WTC11 (cell line): ENCODE data around the gene GSTT4. TPM values are rescaled to one million over a fixed set of nuclear protein-coding genes. Genes with fewer than 3 reads are reported as not detected.

Source experiments
- ATAC-seq: fragments of 200-7000 bp; cut with Tn5 transposase; 2 replicates; pipeline ENCODE4 v1.10.0; 2021; ENCODE audit warnings: mild to moderate bottlenecking, moderate library complexity
- CTCF ChIA-PET: fragments of 300-600 bp; sonication (Branson Sonifier 250); formaldehyde crosslinking; loops from one replicate; lab custom pipeline; 2021; ENCODE audit warnings: antibody characterized with exemption; lab: Charles Lee
- POLR2A ChIA-PET: fragments of 350-600 bp; sonication (Branson Sonifier 250); formaldehyde crosslinking; loops from one replicate; lab custom pipeline; 2021; ENCODE audit warnings: antibody characterized with exemption; lab: Charles Lee
- DNase-seq: peaks from one replicate; pipeline ENCODE4 v3.0.0; 2021; ENCODE audit warnings: low spot score
- H3K27ac Mint-ChIP-seq: 2 replicates; pipeline ENCODE4 v1.8.0; 2021; ENCODE audit warnings: mixed read lengths
- H3K27me3 Mint-ChIP-seq: 2 replicates; pipeline ENCODE4 v1.8.0; 2021; ENCODE audit warnings: low read depth, mild to moderate bottlenecking, moderate library complexity, mixed read lengths
- H3K36me3 Mint-ChIP-seq: 2 replicates; pipeline ENCODE4 v1.8.0; 2021; ENCODE audit warnings: mixed read lengths
- H3K4me1 Mint-ChIP-seq: 2 replicates; pipeline ENCODE4 v1.8.0; 2022; ENCODE audit warnings: mixed read lengths
- H3K4me3 Mint-ChIP-seq: 2 replicates; pipeline ENCODE4 v1.8.0; 2021; ENCODE audit warnings: mild to moderate bottlenecking, moderate library complexity, mixed read lengths
- H3K9me3 Mint-ChIP-seq: 2 replicates; pipeline ENCODE4 v1.8.0; 2021; ENCODE audit warnings: mixed read lengths
- ELF4 ChIP-seq: sonication (generic); formaldehyde crosslinking; IDR thresholded peaks from 2 replicates; pipeline ENCODE4 v1.8.1; 2022; ENCODE audit warnings: low read depth, mild to moderate bottlenecking, moderate library complexity, missing genetic modification reagents
- EMX1 ChIP-seq: fragments of 250-450 bp; sonication (Bioruptor Pico); IDR thresholded peaks from 2 replicates; pipeline ENCODE4 v1.8.0; 2021; ENCODE audit warnings: mild to moderate bottlenecking
- ERG ChIP-seq: fragments of 250-450 bp; sonication (Bioruptor Pico); IDR thresholded peaks from 2 replicates; pipeline ENCODE4 v1.8.0; 2021; ENCODE audit warnings: mild to moderate bottlenecking
- FOXP4 ChIP-seq: sonication (generic); formaldehyde crosslinking; IDR thresholded peaks from 2 replicates; pipeline ENCODE4 v1.8.0; 2022; ENCODE audit warnings: mild to moderate bottlenecking, missing genetic modification reagents
- GTF2I ChIP-seq: fragments of 250-450 bp; sonication (Bioruptor Pico); conservative IDR thresholded peaks from 2 replicates; pipeline ENCODE4 v1.4.0; 2021; ENCODE audit warnings: mild to moderate bottlenecking
- JAZF1 ChIP-seq: fragments of 250-450 bp; sonication (Bioruptor Pico); IDR thresholded peaks from 2 replicates; pipeline ENCODE4 v1.9.0; 2021; ENCODE audit warnings: moderate library complexity, mild to moderate bottlenecking, inconsistent platforms
- KAT7 ChIP-seq: sonication (generic); formaldehyde crosslinking; IDR thresholded peaks from 2 replicates; pipeline ENCODE4 v1.8.1; 2023; ENCODE audit warnings: missing genetic modification reagents, mild to moderate bottlenecking, borderline replicate concordance
- MAX ChIP-seq: sonication (generic); formaldehyde crosslinking; IDR thresholded peaks from 2 replicates; pipeline ENCODE4 v1.8.0; 2022; ENCODE audit warnings: mild to moderate bottlenecking, missing genetic modification reagents
- MYBL2 ChIP-seq: sonication (generic); formaldehyde crosslinking; IDR thresholded peaks from 2 replicates; pipeline ENCODE4 v1.8.1; 2023; ENCODE audit warnings: mild to moderate bottlenecking, moderate library complexity, missing genetic modification reagents
- PREB ChIP-seq: sonication (generic); formaldehyde crosslinking; IDR thresholded peaks from 2 replicates; pipeline ENCODE4 v1.8.1; 2022; ENCODE audit warnings: mild to moderate bottlenecking, missing genetic modification reagents, moderate library complexity, borderline replicate concordance
- PRRX2 ChIP-seq: fragments of 250-450 bp; sonication (Bioruptor Pico); IDR thresholded peaks from 2 replicates; pipeline ENCODE4 v1.8.0; 2021; ENCODE audit warnings: mild to moderate bottlenecking
- SMAD3 ChIP-seq: sonication (generic); formaldehyde crosslinking; IDR thresholded peaks from 2 replicates; pipeline ENCODE4 v1.8.0; 2022; ENCODE audit warnings: missing genetic modification reagents, mild to moderate bottlenecking, borderline replicate concordance
- SP1 ChIP-seq: sonication (generic); formaldehyde crosslinking; conservative IDR thresholded peaks from 2 replicates; pipeline ENCODE4 v1.8.1; 2022; ENCODE audit warnings: missing genetic modification reagents
- TCF7 ChIP-seq: sonication (generic); formaldehyde crosslinking; IDR thresholded peaks from 2 replicates; pipeline ENCODE4 v1.8.0; 2022; ENCODE audit warnings: mild to moderate bottlenecking, low read depth, missing genetic modification reagents, moderate library complexity
- ZMAT4 ChIP-seq: fragments of 250-450 bp; sonication (Bioruptor Pico); IDR thresholded peaks from 2 replicates; pipeline ENCODE4 v1.9.0; 2021; ENCODE audit warnings: mild to moderate bottlenecking
- ZNF138 ChIP-seq: sonication (generic); formaldehyde crosslinking; conservative IDR thresholded peaks from 2 replicates; pipeline ENCODE4 v1.8.1; 2022; ENCODE audit warnings: mild to moderate bottlenecking, moderate library complexity, missing genetic modification reagents
- ZNF423 ChIP-seq: fragments of 250-450 bp; sonication (Bioruptor Pico); IDR thresholded peaks from 2 replicates; pipeline ENCODE4 v2.1.2; 2022; ENCODE audit warnings: mild to moderate bottlenecking, moderate library complexity
- ZNF532 ChIP-seq: fragments of 250-450 bp; sonication (Bioruptor Pico); IDR thresholded peaks from 2 replicates; pipeline ENCODE4 v1.9.0; 2021; ENCODE audit warnings: mild to moderate bottlenecking, borderline replicate concordance
- ZSCAN18 ChIP-seq: fragments of 250-450 bp; sonication (Bioruptor Pico); IDR thresholded peaks from 2 replicates; pipeline ENCODE4 v2.1.2; 2022; ENCODE audit warnings: mild to moderate bottlenecking, moderate library complexity
- total RNA-seq: library from RNA; stranded (reverse); gene quantifications from 3 replicates; pipeline ENCODE4 v1.2.3, GENCODE V29; 2021

GSTT4 gene
- total RNA-seq, 1 experiment from 2014 or later, result not detected

- no peak for TF ChIP-seq FOXP4 (CRISPR knock-in tag)
Measured at GRCh38 chr22:24033731-24034130, 28.5 kb upstream of the GSTT4 start (continued).

- ChIA-PET POLR2A (no interaction called here), CTCF (no interaction called here)
- no peaks in the 10 kb centered on the region for H3K27me3 Mint-ChIP-seq
- no peaks in the 10 kb centered on the region for H3K36me3 Mint-ChIP-seq
- no peaks in the 10 kb centered on the region for H3K9me3 Mint-ChIP-seq
- ATAC-seq (no peak), DNase-seq (no peak)
- no peak overlapping the region for H3K4me3 Mint-ChIP-seq
- TF ChIP-seq ZSCAN18, result no peak
- no peak for TF ChIP-seq SP1 (CRISPR knock-in tag)
- TF ChIP-seq EMX1, result no peak
- TF ChIP-seq ZNF423, result no peak
- no peak for TF ChIP-seq ERG (CRISPR knock-in tag)
- no peak for TF ChIP-seq SMAD3 (CRISPR knock-in tag)
- no peak for TF ChIP-seq GTF2I (CRISPR knock-in tag)
- TF ChIP-seq PRRX2, result no peak
- no peak for TF ChIP-seq ZNF138 (CRISPR knock-in tag)
- no peak for TF ChIP-seq ELF4
- TF ChIP-seq MYBL2, result no peak
- no peak for TF ChIP-seq MAX (CRISPR knock-in tag)
- TF ChIP-seq ZNF532 (CRISPR knock-in tag), result no peak
- no peak for TF ChIP-seq ZMAT4 (CRISPR knock-in tag)
- TF ChIP-seq TCF7 (CRISPR knock-in tag), result no peak
- TF ChIP-seq PREB, result no peak
- no peak for TF ChIP-seq KAT7 (CRISPR knock-in tag)
- no peak for TF ChIP-seq JAZF1
- H3K4me1 Mint-ChIP-seq, result peaks cover under 1% of the 10 kb centered on the region
- no peak overlapping the region for H3K27ac Mint-ChIP-seq
Measured at GRCh38 chr22:24030186-24030702, 25.0 kb upstream of the GSTT4 start.
